Measurements from ENCODE around the gene SLC9A9. TPM values are rescaled to one million over a fixed set of nuclear protein-coding genes. Genes with fewer than 3 reads are reported as not detected.

Gene SLC9A9
- polyA plus RNA-seq, 1 donor (not counting 4 experiments of a cell fraction or from before 2014, with no cell fraction given): 5.2 TPM

- no peak overlapping the region for H3K9ac ChIP-seq (ENCODE audit: control insufficient read depth, extremely low read depth, insufficient read depth, low read length)
- H3K4me1 ChIP-seq (ENCODE audit: control insufficient read depth, extremely low read depth, insufficient read depth, low read length): no peaks in the 10 kb centered on the region
- no peaks in the 10 kb centered on the region for H3K9me3 ChIP-seq (ENCODE audit: control insufficient read depth, low read depth, low read length)
- no peaks in the 10 kb centered on the region for H3K27me3 ChIP-seq (ENCODE audit: control insufficient read depth, extremely low read depth, insufficient read depth, low read length)
- no peak for FAIRE-seq
- no peak overlapping the region for H3K4me2 ChIP-seq (ENCODE audit: control insufficient read depth, extremely low read depth, insufficient read depth, low read depth, low read length)
- H3K36me3 ChIP-seq (ENCODE audit: control insufficient read depth in 2 of 2, extremely low read depth in 1 of 2, insufficient read depth in 2 of 2, low read length in 2 of 2): no peaks in the 10 kb centered on the region
- dilution Hi-C loops (cut with MboI; ENCODE audit: extremely low pct_ligation_motif_present, low sequenced_read_pairs): no loop called here
- H3K79me2 ChIP-seq (ENCODE audit: control insufficient read depth, insufficient read depth, low read length): no peaks in the 10 kb centered on the region
- H3K27ac ChIP-seq (ENCODE audit: control insufficient read depth, insufficient read depth, low read length): no peak overlapping the region
- no peak for DNase-seq (ENCODE audit: low read depth, low spot score)
- no peaks in the 10 kb centered on the region for H3K9me1 ChIP-seq (ENCODE audit: control insufficient read depth, extremely low read depth, insufficient read depth, low read length)
- no peak for TF ChIP-seq CTCF (optimal IDR thresholded peaks at IDR 0.05 in 1 of 3, IDR thresholded peaks at IDR 0.05 in 1 of 3, conservative IDR thresholded peaks at IDR 0.05 in 1 of 3; ENCODE audit: extremely low read depth in 1 of 3, insufficient read depth in 2 of 3, low read length in 3 of 3)
- TF ChIP-seq EZH2 (IDR thresholded peaks at IDR 0.05; ENCODE audit: low read length): no peak
- H4K20me1 ChIP-seq (ENCODE audit: control insufficient read depth, extremely low read depth, insufficient read depth, low read length): no peaks in the 10 kb centered on the region
- no peak overlapping the region for H2AFZ ChIP-seq (ENCODE audit: control insufficient read depth, low read length)
- H3K4me3 ChIP-seq (ENCODE audit: control insufficient read depth in 2 of 3, extremely low read depth in 1 of 3, insufficient read depth in 2 of 3, low read depth in 1 of 3, low read length in 3 of 3): no peak overlapping the region
Measured at GRCh38 chr3:143793971-143794370, 54.3 kb downstream of the SLC9A9 start.

GRCh38 chr3:143791386-143791785 is 56.9 kb downstream of the SLC9A9 start:
- Histone ChIP-seq H3K27me3 (ENCODE audit: control insufficient read depth, extremely low read depth, insufficient read depth, low read length) (no peaks in the 10 kb centered on the region), H3K4me2 (ENCODE audit: control insufficient read depth, extremely low read depth, insufficient read depth, low read depth, low read length) (no peak overlapping the region), H3K27ac (ENCODE audit: control insufficient read depth, insufficient read depth, low read length) (no peak overlapping the region), H3K4me1 (ENCODE audit: control insufficient read depth, extremely low read depth, insufficient read depth, low read length) (peaks cover 5% of the 10 kb centered on the region), H2AFZ (ENCODE audit: control insufficient read depth, low read length) (no peak overlapping the region), H3K79me2 (ENCODE audit: control insufficient read depth, insufficient read depth, low read length) (no peaks in the 10 kb centered on the region), H3K36me3 (ENCODE audit: control insufficient read depth in 2 of 2, extremely low read depth in 1 of 2, insufficient read depth in 2 of 2, low read length in 2 of 2) (no peaks in the 10 kb centered on the region), H4K20me1 (ENCODE audit: control insufficient read depth, extremely low read depth, insufficient read depth, low read length) (no peaks in the 10 kb centered on the region), H3K9me3 (ENCODE audit: control insufficient read depth, low read depth, low read length) (no peaks in the 10 kb centered on the region), H3K9ac (ENCODE audit: control insufficient read depth, extremely low read depth, insufficient read depth, low read length) (no peak overlapping the region), H3K4me3 (ENCODE audit: control insufficient read depth in 2 of 3, extremely low read depth in 1 of 3, insufficient read depth in 2 of 3, low read depth in 1 of 3, low read length in 3 of 3) (no peak overlapping the region), H3K9me1 (ENCODE audit: control insufficient read depth, extremely low read depth, insufficient read depth, low read length) (no peaks in the 10 kb centered on the region)
- no peak for TF ChIP-seq EZH2 (IDR thresholded peaks at IDR 0.05; ENCODE audit: low read length)
- no peak for TF ChIP-seq CTCF (optimal IDR thresholded peaks at IDR 0.05 in 1 of 3, IDR thresholded peaks at IDR 0.05 in 1 of 3, conservative IDR thresholded peaks at IDR 0.05 in 1 of 3; ENCODE audit: extremely low read depth in 1 of 3, insufficient read depth in 2 of 3, low read length in 3 of 3)
- dilution Hi-C loops (cut with MboI; ENCODE audit: extremely low pct_ligation_motif_present, low sequenced_read_pairs): no loop called here
- DNase-seq (ENCODE audit: low read depth, low spot score) (no peak), FAIRE-seq (no peak)

Data from keratinocyte (primary cell).